Measurements from ENCODE around the gene SPATA3. TPM values are rescaled to one million over a fixed set of nuclear protein-coding genes. Genes with fewer than 3 reads are reported as not detected.

Gene SPATA3
- total RNA-seq, 4 donors from 2014 or later, result not detected

DNA sequence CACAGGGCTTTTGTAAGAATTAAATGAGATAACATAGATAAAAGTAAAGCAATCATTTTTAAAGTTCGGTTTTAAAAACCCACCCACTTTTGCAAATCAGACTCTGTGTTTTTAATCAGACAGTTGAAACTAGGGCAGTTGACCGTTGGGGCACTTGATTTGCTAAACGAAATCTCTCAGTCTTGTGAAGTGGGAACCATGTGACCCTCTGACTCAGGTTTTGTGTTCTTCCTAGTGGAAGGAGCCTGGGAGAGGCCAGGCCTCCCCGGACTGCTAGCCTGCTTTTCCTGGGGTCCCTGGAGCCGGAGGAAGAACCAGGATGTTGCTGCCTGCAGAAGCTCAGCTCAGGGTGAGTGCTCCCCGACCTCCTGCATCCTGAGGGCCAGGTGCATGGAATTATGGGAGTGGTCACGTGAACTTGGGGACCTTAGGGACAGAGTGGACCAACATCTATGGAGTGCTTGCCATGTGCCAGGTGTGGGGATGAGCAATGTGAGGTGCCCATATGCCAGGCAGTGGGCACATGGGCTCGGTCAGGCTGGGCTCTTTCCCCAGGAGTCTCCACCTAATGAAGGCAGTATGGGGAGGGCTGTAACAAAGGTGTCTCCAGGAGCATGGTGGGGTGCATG, 45.3 kb downstream of the SPATA3 start:
- no peak for ATAC-seq
- Histone ChIP-seq H3K27me3 (peaks cover 18 to 37% (median 24%) of the 10 kb centered on the region in 3 donors), H3K4me1 (no peaks in the 10 kb centered on the region), H3K4me3 (no peak overlapping the region), H3K9me3 (no peaks in the 10 kb centered on the region), H3K27ac (no peak overlapping the region), H3K36me3 (no peaks in the 10 kb centered on the region)
- DNase-seq, result no peak
- intact Hi-C loops (cut with DNase I; ENCODE audit: low total_unique reads), result no loop called here
- in situ Hi-C loops (cut with MboI; ENCODE audit: low sequenced_read_pairs in 4 of 4), result no loop called here
- TF ChIP-seq POLR2A (IDR thresholded peaks at IDR 0.05), result no peak
- TF ChIP-seq, protein P1, sequence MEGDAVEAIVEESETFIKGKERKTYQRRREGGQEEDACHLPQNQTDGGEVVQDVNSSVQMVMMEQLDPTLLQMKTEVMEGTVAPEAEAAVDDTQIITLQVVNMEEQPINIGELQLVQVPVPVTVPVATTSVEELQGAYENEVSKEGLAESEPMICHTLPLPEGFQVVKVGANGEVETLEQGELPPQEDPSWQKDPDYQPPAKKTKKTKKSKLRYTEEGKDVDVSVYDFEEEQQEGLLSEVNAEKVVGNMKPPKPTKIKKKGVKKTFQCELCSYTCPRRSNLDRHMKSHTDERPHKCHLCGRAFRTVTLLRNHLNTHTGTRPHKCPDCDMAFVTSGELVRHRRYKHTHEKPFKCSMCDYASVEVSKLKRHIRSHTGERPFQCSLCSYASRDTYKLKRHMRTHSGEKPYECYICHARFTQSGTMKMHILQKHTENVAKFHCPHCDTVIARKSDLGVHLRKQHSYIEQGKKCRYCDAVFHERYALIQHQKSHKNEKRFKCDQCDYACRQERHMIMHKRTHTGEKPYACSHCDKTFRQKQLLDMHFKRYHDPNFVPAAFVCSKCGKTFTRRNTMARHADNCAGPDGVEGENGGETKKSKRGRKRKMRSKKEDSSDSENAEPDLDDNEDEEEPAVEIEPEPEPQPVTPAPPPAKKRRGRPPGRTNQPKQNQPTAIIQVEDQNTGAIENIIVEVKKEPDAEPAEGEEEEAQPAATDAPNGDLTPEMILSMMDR (IDR thresholded peaks at IDR 0.05 in 4 of 5, conservative IDR thresholded peaks at IDR 0.05 in 1 of 5), result no peak

DNA sequence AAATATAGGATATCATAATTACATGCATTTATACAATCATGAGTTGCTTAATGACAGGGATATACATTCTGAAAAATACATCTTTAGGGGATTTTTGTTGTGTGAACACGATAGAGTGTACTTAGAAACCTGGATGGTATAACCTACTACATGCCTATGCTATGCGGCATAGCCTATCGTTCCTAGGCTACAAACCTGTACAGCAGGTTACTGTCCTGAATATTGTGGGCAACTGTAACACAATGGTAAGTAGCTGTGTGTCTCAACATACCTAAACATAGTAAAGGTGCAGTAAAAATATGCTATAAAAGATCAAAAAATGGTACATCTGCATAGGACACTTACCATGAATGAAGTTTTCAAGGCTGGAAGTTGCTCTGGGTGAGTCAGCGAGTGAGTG, 47.9 kb downstream of the SPATA3 start:
- H3K4me1 ChIP-seq, result no peaks in the 10 kb centered on the region
- intact Hi-C loops (cut with DNase I; ENCODE audit: low total_unique reads), result no loop called here
- DNase-seq (no peak), ATAC-seq (no peak)
- TF ChIP-seq, protein P1 (IDR thresholded peaks at IDR 0.05 in 4 of 5, conservative IDR thresholded peaks at IDR 0.05 in 1 of 5), result no peak
- TF ChIP-seq POLR2A (IDR thresholded peaks at IDR 0.05), result no peak
- no peak overlapping the region for H3K27ac ChIP-seq
- H3K27me3 ChIP-seq, result peaks cover 7 to 19% (median 7%) of the 10 kb centered on the region in 3 donors
- H3K36me3 ChIP-seq, result no peaks in the 10 kb centered on the region
- H3K4me3 ChIP-seq, result no peak overlapping the region
- in situ Hi-C loops (cut with MboI; ENCODE audit: low sequenced_read_pairs in 4 of 4), result no loop called here
- no peaks in the 10 kb centered on the region for H3K9me3 ChIP-seq

DNA sequence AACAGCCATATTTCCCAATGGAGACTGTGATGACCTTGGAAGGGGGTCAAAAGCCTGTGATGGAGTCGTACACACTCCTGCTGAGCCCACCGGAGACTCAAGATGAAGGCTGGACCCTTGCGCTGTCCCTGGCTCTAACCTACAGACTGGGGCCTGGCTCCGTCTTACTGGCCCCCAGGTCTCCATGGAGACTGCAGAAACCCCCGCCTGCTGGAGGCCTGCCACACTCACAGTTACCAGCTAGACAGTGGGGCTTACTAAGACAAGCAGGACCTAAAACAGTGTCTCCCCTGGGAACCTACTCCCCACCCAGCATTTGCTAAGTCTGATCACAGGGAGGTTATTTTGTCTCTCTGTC, 51.0 kb downstream of the SPATA3 start:
- TF ChIP-seq, protein P1 (IDR thresholded peaks at IDR 0.05 in 4 of 5, conservative IDR thresholded peaks at IDR 0.05 in 1 of 5), result no peak
- TF ChIP-seq POLR2A (IDR thresholded peaks at IDR 0.05), result no peak
- DNase-seq, result no peak
- in situ Hi-C loops (cut with MboI; ENCODE audit: low sequenced_read_pairs in 4 of 4), result no loop called here

DNA sequence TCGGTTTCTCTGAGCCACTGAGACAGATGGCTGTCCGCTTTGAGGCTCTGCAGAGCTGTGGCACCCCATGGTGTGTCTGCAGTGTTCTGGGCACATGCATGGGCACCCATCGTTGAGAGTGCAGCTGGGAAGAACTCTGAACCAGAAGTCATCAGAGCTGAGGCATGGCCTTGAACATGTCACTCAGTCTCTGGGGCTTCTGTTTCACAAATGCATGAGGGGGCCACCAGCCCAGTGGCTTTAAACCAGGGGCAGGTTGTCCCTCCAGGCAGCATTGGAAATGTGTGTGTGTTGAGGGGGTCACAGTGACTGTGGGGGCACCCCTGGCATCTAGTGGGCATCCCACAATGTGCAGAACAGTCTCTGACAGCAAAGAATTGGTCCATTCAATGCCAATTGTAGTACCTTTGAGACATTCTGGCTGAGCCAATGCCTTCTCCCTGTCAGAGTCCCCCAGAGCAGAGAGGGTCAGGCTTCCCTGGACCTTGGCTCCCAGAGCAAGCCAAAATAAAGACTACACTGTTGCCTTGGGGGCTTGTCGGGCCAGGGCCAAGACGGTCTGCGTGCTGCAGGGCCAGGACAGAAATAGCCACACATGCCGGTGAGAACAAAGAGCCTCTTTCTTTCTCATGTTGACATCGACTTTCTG, 51.5 kb downstream of the SPATA3 start:
- DNase-seq (no peak), ATAC-seq (no peak)
- intact Hi-C loops (cut with DNase I; ENCODE audit: low total_unique reads) (no loop called here), in situ Hi-C loops (cut with MboI; ENCODE audit: low sequenced_read_pairs in 4 of 4) (no loop called here)
- Histone ChIP-seq H3K4me3 (no peak overlapping the region), H3K27me3 (no peaks in the 10 kb centered on the region), H3K36me3 (no peaks in the 10 kb centered on the region), H3K4me1 (peaks cover 0 to 2% of the 10 kb centered on the region in 2 donors), H3K27ac (no peak overlapping the region), H3K9me3 (no peaks in the 10 kb centered on the region)
- TF ChIP-seq, protein P1 (IDR thresholded peaks at IDR 0.05 in 4 of 5, conservative IDR thresholded peaks at IDR 0.05 in 1 of 5), result no peak
- no peak for TF ChIP-seq POLR2A (IDR thresholded peaks at IDR 0.05)

More for the DNA sequence above, 51.0 kb downstream of the SPATA3 start:
- Histone ChIP-seq H3K27ac (no peak overlapping the region), H3K4me3 (no peak overlapping the region), H3K27me3 (peaks cover 0 to under 1% (median 0%) of the 10 kb centered on the region in 3 donors), H3K4me1 (no peaks in the 10 kb centered on the region), H3K36me3 (no peaks in the 10 kb centered on the region), H3K9me3 (no peaks in the 10 kb centered on the region)
- intact Hi-C loops (cut with DNase I; ENCODE audit: low total_unique reads), result no loop called here
- no peak for ATAC-seq

Measured in gastrocnemius medialis (tissue), 4 donors.